K562 (cell line): Measurements from ENCODE around the gene MVK. TPM values are rescaled to one million over a fixed set of nuclear protein-coding genes. Genes with fewer than 3 reads are reported as not detected.

Experiments
- ATAC-seq: fragments of 200-7000 bp; cut with Tn5 transposase; 3 replicates; pipeline ENCODE4 v1.9.1; 2020; ENCODE audit warnings: moderate library complexity
- BruUV-seq: library from RNA; stranded (reverse); fragments of 400-500 nt; replicated peaks from 2 replicates; lab custom pipeline; 2021; lab: Mats Ljungman, UMichigan
- CTCF ChIA-PET: fragments of 300-600 bp; formaldehyde crosslinking; extraction: SDS; loops from one replicate; lab custom pipeline; 2021; ENCODE audit warnings: low intra/inter-chr PET ratio; lab: Yijun Ruan, JAX
- POLR2A ChIA-PET: fragments of 300-600, 350-650 bp; sonication (Branson Sonifier 250); formaldehyde crosslinking; extraction: SDS; loops from one replicate; lab custom pipeline; 2021; ENCODE audit warnings: antibody characterized with exemption, inconsistent platforms; lab: Yijun Ruan, JAX
- DNase-seq, 4 experiments: peaks; one replicate each; pipeline versions ENCODE4 v3.0.0 to v3.0.0-alpha.2; 2011 to 2018; ENCODE audit warnings: low spot score in 3 of 4, mixed read lengths in 3 of 4; ENCODE audit errors: extremely low read depth in 1 of 4
- FAIRE-seq: peaks from 2 replicates; lab custom pipeline; 2011; peaks lifted over from hg19 to GRCh38; lab: Jason Lieb, UNC
- H2AFZ ChIP-seq: 2 replicates; pipeline ENCODE4 v1.6.0; 2011; ENCODE audit warnings: low read depth, low read length, control low read depth, inconsistent platforms
- H3K27ac ChIP-seq: fragments of 200-600 bp; 3 replicates; pipeline ENCODE4 v1.8.0; 2011; ENCODE audit warnings: low read depth, mild to moderate bottlenecking, control low read depth, inconsistent platforms, low read length, moderate library complexity, mixed read lengths; ENCODE audit errors: extremely low read depth
- H3K27me3 ChIP-seq, 2 experiments: fragments of 300-600 bp in 1 of 2; 2 replicates in 1 of 2; 3 replicates in 1 of 2; pipeline versions ENCODE4 v1.6.0 to v1.8.0; 2011; ENCODE audit warnings: inconsistent platforms in 2 of 2, low read length in 2 of 2, mild to moderate bottlenecking in 1 of 2, mixed read lengths in 1 of 2, moderate library complexity in 1 of 2; ENCODE audit not compliant: control insufficient read depth in 2 of 2, insufficient read depth in 2 of 2
- H3K36me3 ChIP-seq: fragments of 300-600 bp; 3 replicates; pipeline ENCODE4 v1.8.0; 2011; ENCODE audit warnings: mild to moderate bottlenecking, low read length, inconsistent platforms; ENCODE audit not compliant: control insufficient read depth, insufficient read depth
- H3K4me1 ChIP-seq, 2 experiments: fragments of 200-600 bp in 1 of 2; replicated peaks in 1 of 2; 2 replicates in 1 of 2; 3 replicates in 1 of 2; pipeline versions ENCODE4 v1.5.1 to v1.8.0; 2011; ENCODE audit warnings: inconsistent platforms in 2 of 2, low read length in 2 of 2, mild to moderate bottlenecking in 1 of 2, mixed read lengths in 1 of 2, moderate library complexity in 1 of 2; ENCODE audit not compliant: control insufficient read depth in 2 of 2, insufficient read depth in 2 of 2
- H3K4me2 ChIP-seq: 2 replicates; pipeline ENCODE4 v1.6.1; 2011; ENCODE audit warnings: low read length, control low read depth, inconsistent platforms, mixed read lengths; ENCODE audit not compliant: insufficient read depth
- H3K4me3 ChIP-seq: fragments of 200-600 bp; sonication (generic), shearing (Covaris generic); 2 replicates; pipeline ENCODE4 v1.5.1; 2016; ENCODE audit warnings: control low read depth, inconsistent platforms
- H3K79me2 ChIP-seq: fragments of 200-600 bp; 3 replicates; pipeline ENCODE4 v1.8.0; 2011; ENCODE audit warnings: low read length, inconsistent platforms; ENCODE audit not compliant: control insufficient read depth, insufficient read depth
- H3K9ac ChIP-seq, 2 experiments: 2 replicates each; pipeline versions ENCODE4 v1.6.0 to v1.6.1; 2011; ENCODE audit warnings: low read depth in 2 of 2, low read length in 2 of 2, control low read depth in 1 of 2, inconsistent platforms in 1 of 2, mild to moderate bottlenecking in 1 of 2, mixed read lengths in 1 of 2; ENCODE audit not compliant: insufficient read depth in 1 of 2
- H3K9me1 ChIP-seq: one replicate; pipeline ENCODE4 v1.6.0; 2011; ENCODE audit warnings: inconsistent platforms, mild to moderate bottlenecking, low read length, moderate library complexity; ENCODE audit not compliant: control insufficient read depth, insufficient read depth
- H3K9me3 ChIP-seq: replicated peaks from 2 replicates; pipeline ENCODE4 v1.5.1; 2011; ENCODE audit warnings: low read depth, low read length, inconsistent platforms; ENCODE audit not compliant: control insufficient read depth, insufficient read depth
- H4K20me1 ChIP-seq: replicated peaks from 2 replicates; pipeline ENCODE4 v1.6.1; 2011; ENCODE audit warnings: low read length, inconsistent platforms, mixed read lengths; ENCODE audit not compliant: control insufficient read depth, insufficient read depth
- DMBX1 ChIP-seq: fragments of 250-450 bp; sonication (Bioruptor Pico); IDR thresholded peaks from 2 replicates; pipeline ENCODE4 v1.8.0; 2022; ENCODE audit warnings: inconsistent platforms, mild to moderate bottlenecking, moderate library complexity, borderline replicate concordance
- HIVEP1 ChIP-seq: fragments of 250-450 bp; sonication (Bioruptor Pico); IDR thresholded peaks from 2 replicates; pipeline ENCODE4 v1.4.0; 2020; ENCODE audit warnings: mild to moderate bottlenecking
- MXI1 ChIP-seq: IDR thresholded peaks from 2 replicates; pipeline ENCODE4 v1.6.1; 2011; ENCODE audit warnings: low read depth, mild to moderate bottlenecking, improper control_type of control experiment, low read length
- SAFB ChIP-seq: fragments of 200-400 bp; formaldehyde crosslinking; IDR thresholded peaks from 2 replicates; pipeline ENCODE4 v1.6.1; 2017; ENCODE audit warnings: low read depth, low read length, borderline replicate concordance
- TCFL5 ChIP-seq: fragments of 250-450 bp; sonication (Bioruptor Pico); conservative IDR thresholded peaks from 2 replicates; pipeline ENCODE4 v1.6.1; 2021; ENCODE audit warnings: mild to moderate bottlenecking, moderate library complexity, matching md5 sums
- TEAD1 ChIP-seq, 2 experiments: fragments of 450-650 bp in 1 of 2; sonication (generic) in 1 of 2; formaldehyde crosslinking; IDR thresholded peaks; 2 replicates each; pipeline versions ENCODE4 v1.4.0 to v1.8.0; 2020 to 2022; ENCODE audit warnings: mild to moderate bottlenecking in 2 of 2, missing genetic modification reagents in 1 of 2
- ZNF668 ChIP-seq: fragments of 250-450 bp; sonication (Bioruptor Pico); IDR thresholded peaks from 2 replicates; pipeline ENCODE4 v1.8.0; 2022; ENCODE audit warnings: mild to moderate bottlenecking, inconsistent platforms
- ZNF785 ChIP-seq: fragments of 250-450 bp; sonication (Bioruptor Pico); IDR thresholded peaks from 2 replicates; pipeline ENCODE4 v1.4.0; 2020; ENCODE audit warnings: mild to moderate bottlenecking
- WGBS: fragments of 100-300 bp; shearing (Covaris generic); methylation state at CpG from one replicate; pipeline ENCODE4 v1.1.6; 2016; ENCODE audit warnings: low coverage, mixed read lengths; ENCODE audit not compliant: insufficient coverage; ENCODE audit errors: missing lambda C conversion rate; 5-methylcytosine and 5-hydroxymethylcytosine counted together
- in situ Hi-C: fragments of 300-500 bp; cut with MboI; formaldehyde crosslinking; loops from 4 replicates; pipeline ENCODE4 v1.15.0; 2018; ENCODE audit warnings: inconsistent platforms, mixed read lengths
- intact Hi-C: fragments of 100-400 bp; cut with micrococcal nuclease; formaldehyde crosslinking; loops from 2 replicates; pipeline ENCODE4 v1.14.2; 2022
- polyA plus RNA-seq, 8 experiments: library from polyadenylated mRNA; depleted of rRNA in 4 of 8; stranded (reverse) in 5 of 8; unstranded in 3 of 8; fragments of >200 nt; fragmentation: Nextera tagmentation in 2 of 8; fragmentation: Illumina TruSeq in 1 of 8; extraction: Ambion mirVana in 2 of 8; extraction: Trizol in 1 of 8; gene quantifications; 2 replicates each; pipeline versions ENCODE4 v1.2.1 to v1.2.3, GENCODE V29; 2011 to 2014; ENCODE audit warnings: inconsistent platforms in 1 of 8, missing spikeins in 1 of 8
- total RNA-seq, 7 experiments: library from RNA; depleted of rRNA in 6 of 7; stranded (reverse); fragments of >200 nt in 6 of 7; fragmentation: Illumina TruSeq in 2 of 7; extraction: Trizol in 2 of 7; gene quantifications; 2 replicates each; pipeline versions ENCODE4 v1.2.1 to v1.2.3, GENCODE V29; 2011 to 2021; ENCODE audit warnings: low replicate concordance in 1 of 7
- TF ChIP-seq, protein P1 (sequence below): sonication (generic); formaldehyde crosslinking; IDR thresholded peaks from 2 replicates; pipeline ENCODE4 v1.8.1; 2023; ENCODE audit warnings: mild to moderate bottlenecking, missing genetic modification reagents
- TF ChIP-seq, protein P2 (sequence below): sonication (generic); formaldehyde crosslinking; IDR thresholded peaks from 2 replicates; pipeline ENCODE4 v1.8.0; 2023; ENCODE audit warnings: mild to moderate bottlenecking, missing genetic modification reagents
- TF ChIP-seq, protein P3 (sequence below), 2 experiments: fragments of 450-650 bp in 1 of 2; IDR thresholded peaks; 2 replicates each; pipeline ENCODE4 v1.6.1; 2011 to 2017; ENCODE audit warnings: low read depth in 2 of 2, antibody characterized with exemption in 1 of 2, borderline replicate concordance in 1 of 2, low read length in 1 of 2, mild to moderate bottlenecking in 1 of 2, mixed read lengths in 1 of 2; ENCODE audit not compliant: control insufficient read depth in 1 of 2
- TF ChIP-seq, protein P4 (sequence below), 2 experiments: fragments of 250-450 bp in 1 of 2; fragments of 450-650 bp in 1 of 2; sonication (Bioruptor Pico) in 1 of 2; IDR thresholded peaks; 2 replicates each; pipeline versions ENCODE4 v1.6.1 to v1.8.0; 2016 to 2021; ENCODE audit warnings: mild to moderate bottlenecking in 2 of 2, moderate library complexity in 2 of 2, missing compliant biosample characterization in 1 of 2, missing genetic modification characterization in 1 of 2

The MVK gene
- total and polyA plus RNA-seq, 9 of the 15 experiments (the other 6 are each of a cell fraction or from before 2014, with no cell fraction given): 0.41 to 33.6 (median 18.8) TPM

DNA sequence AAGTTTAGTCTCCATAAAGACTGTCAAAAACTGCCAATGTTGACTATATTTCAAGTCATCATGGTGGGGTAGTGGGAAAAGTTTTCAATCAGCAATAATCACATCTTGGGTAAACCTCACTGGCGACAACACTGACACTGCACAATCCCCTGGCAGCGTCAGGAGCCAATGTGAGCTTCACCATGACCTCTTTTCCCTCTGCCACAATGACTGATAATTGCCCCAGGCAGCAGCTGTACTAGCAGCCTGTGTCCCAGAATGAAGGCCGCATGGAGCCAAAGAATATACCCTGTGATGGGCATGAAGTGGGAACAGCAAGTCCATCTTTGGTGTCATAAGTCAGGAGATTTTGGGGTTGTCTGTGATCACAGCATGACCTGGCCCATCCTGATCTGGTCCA lies 5.6 kb upstream of the MVK start:
- Histone ChIP-seq H4K20me1 (no peaks in the 10 kb centered on the region), H3K79me2 (peaks cover 7% of the 10 kb centered on the region; the same call in 2 of the 3 replicates), H3K36me3 (peaks cover 77% of the 10 kb centered on the region; the same call in 2 of the 3 replicates), H3K27ac (no peak overlapping the region), H3K4me1 (peaks cover 6 to 7% of the 10 kb centered on the region in 2 experiments; a peak in 3 of 5 replicates), H3K27me3 (no peaks in the 10 kb centered on the region), H2AFZ (no peak overlapping the region), H3K9me3 (no peaks in the 10 kb centered on the region), H3K4me3 (no peak overlapping the region), H3K9me1 (no peaks in the 10 kb centered on the region), H3K4me2 (no peak overlapping the region), H3K9ac (no peak overlapping the region)
- no peak for ATAC-seq
- 97% methylated on average over 3 of the region's 3 CpGs for WGBS
- ChIA-PET POLR2A (interaction anchor here (0.7 to 1.0 kb wide), 3 partner anchors 8 to 28 kb away, joined by 3 to 5 read pairs (median 3); no protein-coding TSS in a partner anchor), CTCF (no interaction called here)
- DNase-seq: no peak
- intact Hi-C loops: no loop called here
- no peak for FAIRE-seq
- BruUV-seq: no TSS peak
- in situ Hi-C loops: no loop called here
- no peak for TF ChIP-seq ZNF785
- TF ChIP-seq DMBX1 (CRISPR knock-in tag): no peak
- TF ChIP-seq MXI1: no peak
- no peak for TF ChIP-seq TCFL5
- no peak for TF ChIP-seq HIVEP1 (CRISPR knock-in tag)
- TF ChIP-seq, protein P1, sequence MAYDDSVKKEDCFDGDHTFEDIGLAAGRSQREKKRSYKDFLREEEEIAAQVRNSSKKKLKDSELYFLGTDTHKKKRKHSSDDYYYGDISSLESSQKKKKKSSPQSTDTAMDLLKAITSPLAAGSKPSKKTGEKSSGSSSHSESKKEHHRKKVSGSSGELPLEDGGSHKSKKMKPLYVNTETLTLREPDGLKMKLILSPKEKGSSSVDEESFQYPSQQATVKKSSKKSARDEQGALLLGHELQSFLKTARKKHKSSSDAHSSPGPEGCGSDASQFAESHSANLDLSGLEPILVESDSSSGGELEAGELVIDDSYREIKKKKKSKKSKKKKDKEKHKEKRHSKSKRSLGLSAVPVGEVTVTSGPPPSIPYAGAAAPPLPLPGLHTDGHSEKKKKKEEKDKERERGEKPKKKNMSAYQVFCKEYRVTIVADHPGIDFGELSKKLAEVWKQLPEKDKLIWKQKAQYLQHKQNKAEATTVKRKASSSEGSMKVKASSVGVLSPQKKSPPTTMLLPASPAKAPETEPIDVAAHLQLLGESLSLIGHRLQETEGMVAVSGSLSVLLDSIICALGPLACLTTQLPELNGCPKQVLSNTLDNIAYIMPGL: no peak
- TF ChIP-seq, protein P2, sequence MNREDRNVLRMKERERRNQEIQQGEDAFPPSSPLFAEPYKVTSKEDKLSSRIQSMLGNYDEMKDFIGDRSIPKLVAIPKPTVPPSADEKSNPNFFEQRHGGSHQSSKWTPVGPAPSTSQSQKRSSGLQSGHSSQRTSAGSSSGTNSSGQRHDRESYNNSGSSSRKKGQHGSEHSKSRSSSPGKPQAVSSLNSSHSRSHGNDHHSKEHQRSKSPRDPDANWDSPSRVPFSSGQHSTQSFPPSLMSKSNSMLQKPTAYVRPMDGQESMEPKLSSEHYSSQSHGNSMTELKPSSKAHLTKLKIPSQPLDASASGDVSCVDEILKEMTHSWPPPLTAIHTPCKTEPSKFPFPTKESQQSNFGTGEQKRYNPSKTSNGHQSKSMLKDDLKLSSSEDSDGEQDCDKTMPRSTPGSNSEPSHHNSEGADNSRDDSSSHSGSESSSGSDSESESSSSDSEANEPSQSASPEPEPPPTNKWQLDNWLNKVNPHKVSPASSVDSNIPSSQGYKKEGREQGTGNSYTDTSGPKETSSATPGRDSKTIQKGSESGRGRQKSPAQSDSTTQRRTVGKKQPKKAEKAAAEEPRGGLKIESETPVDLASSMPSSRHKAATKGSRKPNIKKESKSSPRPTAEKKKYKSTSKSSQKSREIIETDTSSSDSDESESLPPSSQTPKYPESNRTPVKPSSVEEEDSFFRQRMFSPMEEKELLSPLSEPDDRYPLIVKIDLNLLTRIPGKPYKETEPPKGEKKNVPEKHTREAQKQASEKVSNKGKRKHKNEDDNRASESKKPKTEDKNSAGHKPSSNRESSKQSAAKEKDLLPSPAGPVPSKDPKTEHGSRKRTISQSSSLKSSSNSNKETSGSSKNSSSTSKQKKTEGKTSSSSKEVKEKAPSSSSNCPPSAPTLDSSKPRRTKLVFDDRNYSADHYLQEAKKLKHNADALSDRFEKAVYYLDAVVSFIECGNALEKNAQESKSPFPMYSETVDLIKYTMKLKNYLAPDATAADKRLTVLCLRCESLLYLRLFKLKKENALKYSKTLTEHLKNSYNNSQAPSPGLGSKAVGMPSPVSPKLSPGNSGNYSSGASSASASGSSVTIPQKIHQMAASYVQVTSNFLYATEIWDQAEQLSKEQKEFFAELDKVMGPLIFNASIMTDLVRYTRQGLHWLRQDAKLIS (CRISPR knock-in tag): no peak
- no peak for TF ChIP-seq ZNF668 (CRISPR knock-in tag)
- TF ChIP-seq, protein P3, sequence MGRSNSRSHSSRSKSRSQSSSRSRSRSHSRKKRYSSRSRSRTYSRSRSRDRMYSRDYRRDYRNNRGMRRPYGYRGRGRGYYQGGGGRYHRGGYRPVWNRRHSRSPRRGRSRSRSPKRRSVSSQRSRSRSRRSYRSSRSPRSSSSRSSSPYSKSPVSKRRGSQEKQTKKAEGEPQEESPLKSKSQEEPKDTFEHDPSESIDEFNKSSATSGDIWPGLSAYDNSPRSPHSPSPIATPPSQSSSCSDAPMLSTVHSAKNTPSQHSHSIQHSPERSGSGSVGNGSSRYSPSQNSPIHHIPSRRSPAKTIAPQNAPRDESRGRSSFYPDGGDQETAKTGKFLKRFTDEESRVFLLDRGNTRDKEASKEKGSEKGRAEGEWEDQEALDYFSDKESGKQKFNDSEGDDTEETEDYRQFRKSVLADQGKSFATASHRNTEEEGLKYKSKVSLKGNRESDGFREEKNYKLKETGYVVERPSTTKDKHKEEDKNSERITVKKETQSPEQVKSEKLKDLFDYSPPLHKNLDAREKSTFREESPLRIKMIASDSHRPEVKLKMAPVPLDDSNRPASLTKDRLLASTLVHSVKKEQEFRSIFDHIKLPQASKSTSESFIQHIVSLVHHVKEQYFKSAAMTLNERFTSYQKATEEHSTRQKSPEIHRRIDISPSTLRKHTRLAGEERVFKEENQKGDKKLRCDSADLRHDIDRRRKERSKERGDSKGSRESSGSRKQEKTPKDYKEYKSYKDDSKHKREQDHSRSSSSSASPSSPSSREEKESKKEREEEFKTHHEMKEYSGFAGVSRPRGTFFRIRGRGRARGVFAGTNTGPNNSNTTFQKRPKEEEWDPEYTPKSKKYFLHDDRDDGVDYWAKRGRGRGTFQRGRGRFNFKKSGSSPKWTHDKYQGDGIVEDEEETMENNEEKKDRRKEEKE (IDR thresholded peaks at IDR 0.05; ENCODE audit: borderline replicate concordance in 1 of 2, control insufficient read depth in 1 of 2, low read depth in 2 of 2, low read length in 1 of 2): no peak
- TF ChIP-seq, protein P4, sequence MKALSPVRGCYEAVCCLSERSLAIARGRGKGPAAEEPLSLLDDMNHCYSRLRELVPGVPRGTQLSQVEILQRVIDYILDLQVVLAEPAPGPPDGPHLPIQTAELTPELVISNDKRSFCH (CRISPR knock-in tag; IDR thresholded peaks at IDR 0.05): no peak
- TF ChIP-seq, protein P4 (tag; IDR thresholded peaks at IDR 0.05): no peak
- TF ChIP-seq SAFB: no peak
- no peak for TF ChIP-seq TEAD1 (CRISPR knock-in tag; IDR thresholded peaks at IDR 0.05)
